Heart left ventricle (tissue), 16 donors: ENCODE results near the gene IGF2R. TPM values are rescaled to one million over a fixed set of nuclear protein-coding genes. Genes with fewer than 3 reads are reported as not detected.
A peak's percentile ranks its signal among the peaks of the same experiment; 100 is the strongest.
"Not testable (repeated sequence)": the region's sequence is repeated elsewhere in the genome, so short reads cannot be mapped to it uniquely, and the experiment has no call there.

Experiments used
- ATAC-seq, 4 donors: fragments of 200-7000 bp; cut with Tn5 transposase; one replicate each; pipeline ENCODE4 v1.9.1; 2020 to 2022; ENCODE audit warnings: moderate library complexity in 4 of 4, mild to moderate bottlenecking in 3 of 4, moderate number of reproducible peaks in 1 of 4
- DNase-seq, 5 donors: peaks; one replicate each; pipeline ENCODE4 v3.0.0-alpha.2; 2020
- H3K27ac ChIP-seq, 12 donors: fragments of 200-600 bp; sonication (generic) in 4 of 12; one replicate each; pipeline versions ENCODE4 v1.5.0 to v1.8.0; 2016 to 2022; ENCODE audit warnings: mild to moderate bottlenecking in 2 of 12
- H3K27me3 ChIP-seq, 9 donors: fragments of 200-600 bp; sonication (generic) in 2 of 9; one replicate each; pipeline versions ENCODE4 v1.5.1 to v1.8.0; 2016 to 2022; ENCODE audit warnings: mild to moderate bottlenecking in 3 of 9
- H3K36me3 ChIP-seq, 9 donors: fragments of 200-600 bp; sonication (generic) in 2 of 9; one replicate each; pipeline versions ENCODE4 v1.5.0 to v1.8.0; 2018 to 2022; ENCODE audit warnings: mild to moderate bottlenecking in 2 of 9
- H3K4me1 ChIP-seq, 12 donors: fragments of 200-600 bp; sonication (generic) in 4 of 12; one replicate each; pipeline versions ENCODE4 v1.5.0 to v1.8.0; 2016 to 2022; ENCODE audit warnings: mild to moderate bottlenecking in 3 of 12
- H3K4me3 ChIP-seq, 12 donors: fragments of 200-600 bp; sonication (generic) in 4 of 12; one replicate each; pipeline versions ENCODE4 v1.5.0 to v1.8.0; 2017 to 2022; ENCODE audit warnings: mild to moderate bottlenecking in 9 of 12, moderate library complexity in 4 of 12
- H3K9me3 ChIP-seq, 12 donors: fragments of 200-600 bp; sonication (generic) in 4 of 12; one replicate each; pipeline versions ENCODE4 v1.5.0 to v1.8.0; 2016 to 2022; ENCODE audit warnings: mild to moderate bottlenecking in 1 of 12
- POLR2A ChIP-seq, 2 donors: fragments of 450-650 bp; IDR thresholded peaks; one replicate each; pipeline ENCODE4 v1.6.1; 2017; ENCODE audit warnings: antibody characterized with exemption in 2 of 2, mild to moderate bottlenecking in 2 of 2, moderate library complexity in 2 of 2
- WGBS, 4 donors: extraction: QIAGEN DNeasy Blood & Tissue Kit in 2 of 4; methylation state at CpG; one replicate each; pipeline versions ENCODE4 v1.1.5 to v1.1.7; 2013 to 2018; 5-methylcytosine and 5-hydroxymethylcytosine counted together
- intact Hi-C, 10 donors: fragments of 100-400 bp; cut with DNase I; formaldehyde crosslinking; loops; one replicate each; pipeline versions ENCODE4 v1.11.1 to v1.14.2; 2022
- polyA plus RNA-seq, 2 donors: library from polyadenylated mRNA; stranded (reverse); fragments of 200-250 nt; gene quantifications; one replicate each; pipeline ENCODE4 v1.2.3, GENCODE V29; 2013
- total RNA-seq, 9 donors: library from RNA; depleted of rRNA in 2 of 9; stranded (reverse); fragments of >200 nt in 2 of 9; fragmentation: NEBNext Ultra II Directional in 3 of 9; extraction: Animal tissue kit (Norgen Biotek cat#: 25700) in 3 of 9; gene quantifications; one replicate each; pipeline versions ENCODE4 v1.1.0 to v1.2.4, GENCODE V29; 2016 to 2023
- TF ChIP-seq, protein P1 (sequence below), 12 donors: fragments of 200-600 bp; sonication (generic) in 4 of 12; IDR thresholded peaks; one replicate each; pipeline versions ENCODE4 v1.5.0 to v1.8.0; 2018 to 2022; ENCODE audit warnings: antibody characterized with exemption in 12 of 12, mild to moderate bottlenecking in 5 of 12
- donor health status: ischemic (EF 13 %, LVEDD 7.1; RV severe dilation, severe dysfunction).
- donor health status: healthy with polysubstance abuse.
- donor health status: DM: no; HTN: yes; CAD: no.
- donor health status: DM: no; HTN: no; CAD: no.
- donor health status: ischemic (EF 25% LVEDD 6.9; RV normal size, moderate dysfunction).
- donor health status: ischemic (EF 25% LVEDD 5.7; RV mildly dilated, moderate dysfunction).
- donor health status: healthy.
- donor health status: DM: yes; HTN: yes; CAD: no.
- donor health status: ischemic (EF 35%, LVEDD 5.7; RV mildly dilated, moderate dysfunction).
- donor health status: nonischemic (EF 11% LVEDD 7.7; RV severe dilation, severe dysfunction).
- donor health status: DM: yes; HTN: yes; CAD: no.
- donor health status: PGD.
- donor health status: ischemic (EF 29% LVEDD 5.4; RV normal size, mild dysfunction).
- donor health status: nonischemic (EF 23%, LVEDD 6.1; RV moderate dilation, normal function).

Gene IGF2R
- total and polyA plus RNA-seq, 11 donors: 15.4 to 111 (median 68.5) TPM

DNA sequence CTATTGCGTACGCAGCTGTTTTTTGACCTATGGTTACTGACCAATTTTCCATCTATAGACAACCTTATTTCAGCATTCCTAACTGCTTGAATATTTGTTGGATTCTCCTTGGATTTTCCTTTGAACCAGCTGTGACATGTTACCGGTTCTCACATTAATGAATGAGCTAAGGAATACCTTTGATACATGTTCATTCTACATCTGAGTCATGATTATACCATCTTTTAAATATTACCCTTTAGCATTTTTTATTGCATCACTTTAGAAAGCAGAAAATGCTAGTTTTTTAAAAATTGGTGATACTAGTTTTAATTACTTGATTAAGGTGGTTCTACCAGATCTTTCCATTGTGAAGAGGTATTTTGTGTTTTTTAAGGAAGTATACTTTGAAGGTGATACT lies 1.9 kb upstream of the IGF2R start:
- intact Hi-C loops: no loop called here
- H3K4me3 ChIP-seq: no peak overlapping the region
- H3K9me3 ChIP-seq: no peaks in the 10 kb centered on the region
- no peak for TF ChIP-seq POLR2A (IDR thresholded peaks at IDR 0.05)
- TF ChIP-seq, protein P1, sequence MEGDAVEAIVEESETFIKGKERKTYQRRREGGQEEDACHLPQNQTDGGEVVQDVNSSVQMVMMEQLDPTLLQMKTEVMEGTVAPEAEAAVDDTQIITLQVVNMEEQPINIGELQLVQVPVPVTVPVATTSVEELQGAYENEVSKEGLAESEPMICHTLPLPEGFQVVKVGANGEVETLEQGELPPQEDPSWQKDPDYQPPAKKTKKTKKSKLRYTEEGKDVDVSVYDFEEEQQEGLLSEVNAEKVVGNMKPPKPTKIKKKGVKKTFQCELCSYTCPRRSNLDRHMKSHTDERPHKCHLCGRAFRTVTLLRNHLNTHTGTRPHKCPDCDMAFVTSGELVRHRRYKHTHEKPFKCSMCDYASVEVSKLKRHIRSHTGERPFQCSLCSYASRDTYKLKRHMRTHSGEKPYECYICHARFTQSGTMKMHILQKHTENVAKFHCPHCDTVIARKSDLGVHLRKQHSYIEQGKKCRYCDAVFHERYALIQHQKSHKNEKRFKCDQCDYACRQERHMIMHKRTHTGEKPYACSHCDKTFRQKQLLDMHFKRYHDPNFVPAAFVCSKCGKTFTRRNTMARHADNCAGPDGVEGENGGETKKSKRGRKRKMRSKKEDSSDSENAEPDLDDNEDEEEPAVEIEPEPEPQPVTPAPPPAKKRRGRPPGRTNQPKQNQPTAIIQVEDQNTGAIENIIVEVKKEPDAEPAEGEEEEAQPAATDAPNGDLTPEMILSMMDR (IDR thresholded peaks at IDR 0.05): no peak
- H3K27me3 ChIP-seq: no peaks in the 10 kb centered on the region
- WGBS, 4 donors: 73 to 87% (median 85%) methylated on average over 3 of the region's 3 CpGs
- peaks cover 0 to 51% (median 20%) of the 10 kb centered on the region in 12 donors for H3K4me1 ChIP-seq
- DNase-seq: no peak
- no peaks in the 10 kb centered on the region for H3K36me3 ChIP-seq
- peak overlapping the region in 1 of 12 donors; percentile 28 for H3K27ac ChIP-seq
- ATAC-seq: no peak

DNA sequence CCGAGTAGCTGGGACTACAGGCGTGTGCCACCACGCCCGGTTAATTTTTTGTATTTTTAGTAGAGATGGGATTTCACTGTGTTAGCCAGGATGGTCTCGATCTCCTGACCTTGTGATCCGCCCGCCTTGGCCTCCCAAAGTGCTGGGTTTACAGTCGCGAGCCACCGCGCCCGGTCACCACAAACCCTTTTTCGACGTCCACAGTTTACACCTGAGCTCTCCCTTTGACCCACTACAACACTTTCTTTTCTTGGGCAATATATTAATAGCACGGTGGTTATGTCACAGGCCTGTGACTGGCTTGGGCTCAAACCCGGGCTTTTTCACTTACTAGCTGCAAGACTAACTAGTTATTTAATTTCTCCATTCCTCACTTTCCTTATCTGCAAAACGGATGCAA lies 1.3 kb upstream of the IGF2R start:
- H3K36me3 ChIP-seq, H3K9me3 ChIP-seq, H3K4me3 ChIP-seq, intact Hi-C loops, DNase-seq, H3K27ac ChIP-seq, ATAC-seq, H3K27me3 ChIP-seq: not testable (repeated sequence)
- H3K4me1 ChIP-seq: peaks cover 0 to 57% (median 25%) of the 10 kb centered on the region in 12 donors
- WGBS, 4 donors: 89 to 93% (median 90%) methylated on average over 17 of the region's 17 CpGs

DNA sequence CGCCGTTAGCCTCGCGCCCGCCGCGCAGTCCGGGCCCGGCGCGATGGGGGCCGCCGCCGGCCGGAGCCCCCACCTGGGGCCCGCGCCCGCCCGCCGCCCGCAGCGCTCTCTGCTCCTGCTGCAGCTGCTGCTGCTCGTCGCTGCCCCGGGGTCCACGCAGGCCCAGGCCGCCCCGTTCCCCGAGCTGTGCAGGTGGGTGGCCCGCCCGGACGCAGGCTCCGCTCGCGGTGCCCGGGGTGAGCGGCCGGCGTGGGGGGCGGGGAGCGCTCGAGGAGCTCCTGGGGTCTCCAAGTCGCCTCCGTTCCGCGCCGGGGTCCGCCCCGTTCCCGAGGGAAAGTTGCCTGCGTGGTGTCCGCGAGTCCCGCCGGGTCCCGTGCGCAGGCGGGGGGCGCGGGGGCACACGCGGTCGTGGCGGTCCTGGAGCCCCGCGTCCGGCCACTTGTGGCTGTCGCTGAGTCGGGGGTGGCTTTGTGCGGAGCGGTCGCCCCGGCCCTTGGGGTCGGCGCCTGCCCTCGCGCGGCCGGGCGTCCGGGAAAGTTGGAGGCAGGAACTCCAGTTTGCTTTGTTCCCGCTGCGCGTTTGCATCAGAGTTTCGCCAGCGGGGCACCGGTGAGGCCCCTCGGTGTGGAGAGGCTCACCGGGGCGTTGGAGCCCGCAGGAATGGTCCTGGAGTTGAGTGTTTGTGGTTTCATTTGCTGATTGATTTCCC lies 476 bp downstream of the IGF2R start:
- peak in 3 of 4 donors; percentile 21 to 43 (median 31) for ATAC-seq

DNA sequence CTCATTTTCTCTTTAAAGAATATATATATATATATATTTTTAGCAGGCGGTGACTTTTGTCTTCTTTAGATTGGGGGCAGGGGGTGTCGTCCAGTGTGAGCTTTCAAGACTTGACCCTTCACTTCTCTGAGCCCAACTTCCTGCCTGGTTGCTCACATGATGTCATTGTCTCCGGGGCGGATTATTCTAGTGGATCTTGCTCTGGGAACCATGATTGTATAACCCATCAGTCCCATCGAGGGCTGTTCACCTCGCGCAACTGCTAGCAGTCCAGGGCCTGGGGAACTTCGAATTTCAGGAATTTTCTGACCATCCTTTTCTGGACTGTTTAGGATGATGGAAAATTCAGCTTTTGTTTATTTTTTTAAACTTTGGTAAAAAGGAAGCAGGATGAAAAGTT lies 1.0 kb downstream of the IGF2R start:
- DNase-seq (peak in 4 of 5 donors; percentile 58 to 74 (median 62)), ATAC-seq (peak; percentile 30 to 85 (median 60))
- H3K4me1 ChIP-seq: peaks cover 0 to 73% (median 41%) of the 10 kb centered on the region in 12 donors
- no peaks in the 10 kb centered on the region for H3K9me3 ChIP-seq
- H3K27me3 ChIP-seq: no peaks in the 10 kb centered on the region
- peak overlapping the region; percentile 76 to 99 (median 94) for H3K4me3 ChIP-seq
- no peaks in the 10 kb centered on the region for H3K36me3 ChIP-seq
- TF ChIP-seq, protein P1 (IDR thresholded peaks at IDR 0.05): no peak
- TF ChIP-seq POLR2A (IDR thresholded peaks at IDR 0.05): no peak
- intact Hi-C loops: loop anchor here in 9 of 10 donors (5.0 to 10.0 kb wide), 7 partner anchors 37 to 72 kb away; no protein-coding TSS in a partner anchor
- 5 to 10% (median 7%) methylated on average over 8 of the region's 8 CpGs for WGBS, 4 donors
- peak overlapping the region; percentile 62 to 96 (median 92) for H3K27ac ChIP-seq

More for the DNA sequence above, 476 bp downstream of the IGF2R start:
- TF ChIP-seq, protein P1 (IDR thresholded peaks at IDR 0.05): peak in 3 of 12 donors; percentile 9 to 24 (median 13)
- TF ChIP-seq POLR2A (IDR thresholded peaks at IDR 0.05): no peak
- WGBS, 4 donors: 0% methylated on average over 28 to 91 of the region's 91 CpGs
- intact Hi-C loops: no loop called here
- H3K36me3 ChIP-seq: no peaks in the 10 kb centered on the region
- peak; percentile 45 to 76 (median 51) for DNase-seq
- peaks cover 0 to 67% (median 40%) of the 10 kb centered on the region in 12 donors for H3K4me1 ChIP-seq
- no peaks in the 10 kb centered on the region for H3K27me3 ChIP-seq
- H3K4me3 ChIP-seq: peak overlapping the region; percentile 76 to 99 (median 94)
- no peaks in the 10 kb centered on the region for H3K9me3 ChIP-seq
- H3K27ac ChIP-seq: peak overlapping the region; percentile 62 to 96 (median 92)
